HK-2 (cell line): ENCODE results near the gene TNFSF13B.

Experiments
- DNase-seq: peaks from one replicate; pipeline ENCODE4 v3.0.0-alpha.2; 2018; ENCODE audit not compliant: unreplicated experiment

The TNFSF13B gene

DNA sequence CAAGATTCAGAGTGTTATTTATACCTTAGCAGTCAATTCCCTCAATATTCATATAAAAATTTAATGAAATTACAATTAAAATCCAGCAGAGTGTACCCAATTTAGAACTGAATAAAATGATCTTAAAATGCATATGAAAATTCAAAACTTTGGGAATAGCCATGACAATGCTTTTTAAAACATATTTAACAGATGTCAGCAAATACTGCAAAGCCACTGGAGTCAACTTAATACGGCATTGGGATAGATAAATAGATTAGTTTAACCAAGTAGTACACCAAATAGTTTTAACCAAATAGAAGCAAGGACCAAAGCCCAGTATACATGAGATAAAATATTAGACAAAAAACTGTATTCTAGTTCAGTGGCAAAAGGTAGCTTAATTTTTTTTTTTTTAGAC lies 79.8 kb downstream of the TNFSF13B start:
- no peak for DNase-seq

DNA sequence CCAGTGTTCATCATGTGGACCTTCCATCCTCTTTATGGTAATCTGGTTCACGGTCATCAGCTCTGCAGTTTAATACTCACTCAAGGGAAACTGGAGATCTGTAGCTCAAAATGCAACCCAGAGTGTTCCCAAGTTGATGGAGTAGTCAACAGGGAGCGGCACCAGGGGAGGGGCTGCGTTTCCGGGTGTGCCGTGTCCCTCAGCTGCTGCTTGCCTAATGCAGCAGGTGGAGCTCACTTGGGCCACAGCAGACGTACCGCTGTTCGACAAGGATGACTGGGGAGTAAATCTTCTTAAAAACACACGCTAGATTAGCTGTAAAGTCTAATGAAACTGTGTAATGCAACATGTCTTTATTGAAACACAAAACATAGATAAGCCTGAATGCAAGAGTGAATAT lies 81.1 kb downstream of the TNFSF13B start:
- no peak for DNase-seq

DNA sequence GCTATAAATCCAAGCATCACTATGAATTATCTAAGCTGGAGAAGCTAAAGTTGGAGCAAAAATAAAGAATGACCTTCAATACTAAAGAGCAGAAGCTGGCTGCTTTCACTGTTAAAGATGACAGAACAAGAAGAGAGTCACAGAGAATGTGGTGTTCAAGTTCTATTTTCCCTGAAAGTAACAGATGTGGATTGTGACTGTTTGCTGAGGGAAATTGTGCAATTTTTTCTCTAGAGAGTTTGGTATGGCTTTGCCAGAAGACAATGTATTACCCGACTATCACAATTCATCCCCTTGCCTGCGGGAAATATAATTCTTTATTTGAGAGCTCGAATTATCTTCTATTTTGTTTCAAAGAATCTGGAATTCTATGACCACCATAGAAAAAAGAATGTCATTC lies 83.1 kb downstream of the TNFSF13B start:
- no peak for DNase-seq

DNA sequence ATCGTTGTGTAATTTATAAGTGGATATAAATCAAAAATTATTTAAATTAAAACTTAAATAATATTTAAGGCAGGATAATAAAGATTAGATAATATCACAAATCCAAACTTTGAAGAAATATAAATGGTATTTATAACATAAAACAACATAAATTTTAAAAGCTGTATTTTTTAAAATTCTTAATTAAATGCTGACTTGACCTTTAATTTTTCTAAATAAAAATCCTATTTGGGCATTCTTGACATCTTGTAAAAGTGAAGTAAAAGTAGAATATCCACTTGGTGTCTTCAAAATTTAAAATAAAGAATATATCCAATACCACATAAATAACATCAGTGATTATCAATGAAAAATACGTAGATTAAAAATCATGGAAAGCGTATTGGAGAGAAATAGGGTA lies 87.7 kb downstream of the TNFSF13B start:
- no peak for DNase-seq
